ENCODE data around the gene MAML2. TPM values are rescaled to one million over a fixed set of nuclear protein-coding genes. Genes with fewer than 3 reads are reported as not detected.

MAML2 gene
- total and polyA plus RNA-seq, 2 of the 13 experiments (the other 11 are each of a cell fraction or from before 2014, with no cell fraction given), result 2.3 to 25.9 TPM

DNA sequence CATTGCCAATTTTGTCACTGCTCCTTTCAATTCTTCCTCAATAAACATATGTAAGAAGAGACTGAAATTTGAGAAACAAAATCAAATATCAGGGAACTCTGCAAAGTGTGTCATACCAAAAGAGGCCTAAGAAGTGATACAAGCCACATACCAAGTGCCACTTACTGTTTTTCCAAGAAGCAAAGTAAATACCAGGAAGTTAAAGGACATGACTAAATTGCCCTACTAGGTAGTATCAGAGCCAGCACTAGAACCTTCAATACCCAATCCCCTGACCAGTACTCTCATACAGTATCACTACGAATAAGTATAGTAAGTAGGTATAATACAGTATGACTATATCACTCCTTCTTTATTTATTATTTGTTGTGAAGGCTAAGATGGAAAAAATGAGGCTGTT lies 13.6 kb downstream of the MAML2 start (continued):
- no peak for TF ChIP-seq KLF13 (CRISPR knock-in tag; IDR thresholded peaks at IDR 0.05)

DNA sequence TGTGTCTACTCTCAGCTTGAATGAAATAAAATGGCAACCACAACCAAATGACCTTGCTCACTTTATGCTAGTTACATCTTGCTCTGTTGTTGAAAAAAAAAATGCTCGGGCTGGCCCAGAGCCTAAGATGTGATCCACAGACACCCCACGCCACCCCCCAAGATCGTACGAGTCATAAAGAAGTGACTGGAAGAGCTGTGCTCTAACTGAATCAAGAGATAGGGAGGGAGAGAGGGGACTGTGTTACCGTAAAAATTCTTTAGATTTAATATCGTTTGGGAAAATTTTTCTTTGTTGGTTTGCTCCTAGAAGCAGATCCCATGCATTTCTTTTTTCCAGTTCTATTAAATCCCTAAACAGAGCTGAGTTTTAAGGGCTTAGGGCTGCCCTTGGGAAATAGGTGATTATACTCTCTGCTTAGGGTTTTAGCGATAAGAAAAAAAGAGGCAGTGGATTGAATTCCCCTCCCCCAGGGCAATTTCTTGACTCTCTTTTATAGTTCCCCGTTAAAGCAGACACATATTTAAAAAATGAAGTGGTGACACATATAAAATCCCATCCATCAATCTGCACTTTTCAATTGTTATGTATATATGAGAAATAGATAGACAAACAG lies 14.5 kb downstream of the MAML2 start:
- Histone ChIP-seq H3K79me2 (ENCODE audit: insufficient read depth, low read length) (peaks cover 73% of the 10 kb centered on the region), H3K27me3 (ENCODE audit: control insufficient read depth in 1 of 2, insufficient read depth in 2 of 2, low read length in 2 of 2) (no peaks in the 10 kb centered on the region), H3K27ac (ENCODE audit: extremely low read length, insufficient read depth, low read length) (no peak overlapping the region), H3K36me3 (replicated peaks in 1 of 2; ENCODE audit: control insufficient read depth in 1 of 2, insufficient read depth in 2 of 2, low read length in 2 of 2) (peaks cover 1 to 13% of the 10 kb centered on the region in 2 experiments; a peak in 4 of 5 replicates), H3K4me1 (ENCODE audit: insufficient read depth, low read length) (peaks cover 63% of the 10 kb centered on the region), H3K4me2 (ENCODE audit: low read depth, low read length) (no peak overlapping the region), H4K20me1 (ENCODE audit: insufficient read depth, low read length) (peaks cover 22% of the 10 kb centered on the region; the same call in 1 of the 2 replicates), H3K4me3 (replicated peaks in 1 of 3; ENCODE audit: insufficient read depth in 1 of 3, low read depth in 2 of 3, low read length in 3 of 3) (no peak overlapping the region), H3K9ac (ENCODE audit: insufficient read depth, low read depth, low read length) (no peak overlapping the region), H2AFZ (ENCODE audit: low read length) (no peak overlapping the region), H3K9me3 (ENCODE audit: low read length) (no peaks in the 10 kb centered on the region)
- intact Hi-C loops (cut with micrococcal nuclease; ENCODE audit: unreplicated experiment), result no loop called here
- FAIRE-seq, result no peak
- ChIA-PET CTCF (ENCODE audit: low intra/inter-chr PET ratio, low total read pairs) (no interaction called here), POLR2A (no interaction called here)
- TF ChIP-seq, protein P1, sequence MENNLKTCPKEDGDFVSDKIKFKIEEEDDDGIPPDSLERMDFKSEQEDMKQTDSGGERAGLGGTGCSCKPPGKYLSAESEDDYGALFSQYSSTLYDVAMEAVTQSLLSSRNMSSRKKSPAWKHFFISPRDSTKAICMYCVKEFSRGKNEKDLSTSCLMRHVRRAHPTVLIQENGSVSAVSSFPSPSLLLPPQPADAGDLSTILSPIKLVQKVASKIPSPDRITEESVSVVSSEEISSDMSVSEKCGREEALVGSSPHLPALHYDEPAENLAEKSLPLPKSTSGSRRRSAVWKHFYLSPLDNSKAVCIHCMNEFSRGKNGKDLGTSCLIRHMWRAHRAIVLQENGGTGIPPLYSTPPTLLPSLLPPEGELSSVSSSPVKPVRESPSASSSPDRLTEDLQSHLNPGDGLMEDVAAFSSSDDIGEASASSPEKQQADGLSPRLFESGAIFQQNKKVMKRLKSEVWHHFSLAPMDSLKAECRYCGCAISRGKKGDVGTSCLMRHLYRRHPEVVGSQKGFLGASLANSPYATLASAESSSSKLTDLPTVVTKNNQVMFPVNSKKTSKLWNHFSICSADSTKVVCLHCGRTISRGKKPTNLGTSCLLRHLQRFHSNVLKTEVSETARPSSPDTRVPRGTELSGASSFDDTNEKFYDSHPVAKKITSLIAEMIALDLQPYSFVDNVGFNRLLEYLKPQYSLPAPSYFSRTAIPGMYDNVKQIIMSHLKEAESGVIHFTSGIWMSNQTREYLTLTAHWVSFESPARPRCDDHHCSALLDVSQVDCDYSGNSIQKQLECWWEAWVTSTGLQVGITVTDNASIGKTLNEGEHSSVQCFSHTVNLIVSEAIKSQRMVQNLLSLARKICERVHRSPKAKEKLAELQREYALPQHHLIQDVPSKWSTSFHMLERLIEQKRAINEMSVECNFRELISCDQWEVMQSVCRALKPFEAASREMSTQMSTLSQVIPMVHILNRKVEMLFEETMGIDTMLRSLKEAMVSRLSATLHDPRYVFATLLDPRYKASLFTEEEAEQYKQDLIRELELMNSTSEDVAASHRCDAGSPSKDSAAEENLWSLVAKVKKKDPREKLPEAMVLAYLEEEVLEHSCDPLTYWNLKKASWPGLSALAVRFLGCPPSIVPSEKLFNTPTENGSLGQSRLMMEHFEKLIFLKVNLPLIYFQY (CRISPR knock-in tag; IDR thresholded peaks at IDR 0.05; ENCODE audit: borderline replicate concordance), result no peak
- no peak for TF ChIP-seq KLF6 (CRISPR knock-in tag; IDR thresholded peaks at IDR 0.05)
- TF ChIP-seq MIER2 (CRISPR knock-in tag; IDR thresholded peaks at IDR 0.05), result no peak
- TF ChIP-seq ZNF644 (CRISPR knock-in tag; IDR thresholded peaks at IDR 0.05; ENCODE audit: low read depth), result no peak
- TF ChIP-seq TMF1 (CRISPR knock-in tag; IDR thresholded peaks at IDR 0.05; ENCODE audit: low read depth), result no peak
- TF ChIP-seq, protein P2, sequence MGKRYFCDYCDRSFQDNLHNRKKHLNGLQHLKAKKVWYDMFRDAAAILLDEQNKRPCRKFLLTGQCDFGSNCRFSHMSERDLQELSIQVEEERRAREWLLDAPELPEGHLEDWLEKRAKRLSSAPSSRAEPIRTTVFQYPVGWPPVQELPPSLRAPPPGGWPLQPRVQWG (CRISPR knock-in tag; IDR thresholded peaks at IDR 0.05; ENCODE audit: borderline replicate concordance, low read depth), result no peak
- TF ChIP-seq SYNCRIP (IDR thresholded peaks at IDR 0.05; ENCODE audit: insufficient read depth, low read depth, low read length), result no peak
- TF ChIP-seq REL (CRISPR knock-in tag; conservative IDR thresholded peaks at IDR 0.05), result no peak
- TF ChIP-seq, protein P3, sequence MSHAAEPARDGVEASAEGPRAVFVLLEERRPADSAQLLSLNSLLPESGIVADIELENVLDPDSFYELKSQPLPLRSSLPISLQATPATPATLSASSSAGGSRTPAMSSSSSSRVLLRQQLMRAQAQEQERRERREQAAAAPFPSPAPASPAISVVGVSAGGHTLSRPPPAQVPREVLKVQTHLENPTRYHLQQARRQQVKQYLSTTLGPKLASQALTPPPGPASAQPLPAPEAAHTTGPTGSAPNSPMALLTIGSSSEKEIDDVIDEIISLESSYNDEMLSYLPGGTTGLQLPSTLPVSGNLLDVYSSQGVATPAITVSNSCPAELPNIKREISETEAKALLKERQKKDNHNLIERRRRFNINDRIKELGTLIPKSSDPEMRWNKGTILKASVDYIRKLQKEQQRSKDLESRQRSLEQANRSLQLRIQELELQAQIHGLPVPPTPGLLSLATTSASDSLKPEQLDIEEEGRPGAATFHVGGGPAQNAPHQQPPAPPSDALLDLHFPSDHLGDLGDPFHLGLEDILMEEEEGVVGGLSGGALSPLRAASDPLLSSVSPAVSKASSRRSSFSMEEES (CRISPR knock-in tag; IDR thresholded peaks at IDR 0.05), result no peak
- TF ChIP-seq, protein P4, sequence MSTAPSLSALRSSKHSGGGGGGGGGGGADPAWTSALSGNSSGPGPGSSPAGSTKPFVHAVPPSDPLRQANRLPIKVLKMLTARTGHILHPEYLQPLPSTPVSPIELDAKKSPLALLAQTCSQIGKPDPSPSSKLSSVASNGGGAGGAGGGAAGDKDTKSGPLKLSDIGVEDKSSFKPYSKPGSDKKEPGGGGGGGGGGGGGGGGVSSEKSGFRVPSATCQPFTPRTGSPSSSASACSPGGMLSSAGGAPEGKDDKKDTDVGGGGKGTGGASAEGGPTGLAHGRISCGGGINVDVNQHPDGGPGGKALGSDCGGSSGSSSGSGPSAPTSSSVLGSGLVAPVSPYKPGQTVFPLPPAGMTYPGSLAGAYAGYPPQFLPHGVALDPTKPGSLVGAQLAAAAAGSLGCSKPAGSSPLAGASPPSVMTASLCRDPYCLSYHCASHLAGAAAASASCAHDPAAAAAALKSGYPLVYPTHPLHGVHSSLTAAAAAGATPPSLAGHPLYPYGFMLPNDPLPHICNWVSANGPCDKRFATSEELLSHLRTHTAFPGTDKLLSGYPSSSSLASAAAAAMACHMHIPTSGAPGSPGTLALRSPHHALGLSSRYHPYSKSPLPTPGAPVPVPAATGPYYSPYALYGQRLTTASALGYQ (CRISPR knock-in tag; IDR thresholded peaks at IDR 0.05), result no peak
- TF ChIP-seq, protein P5, sequence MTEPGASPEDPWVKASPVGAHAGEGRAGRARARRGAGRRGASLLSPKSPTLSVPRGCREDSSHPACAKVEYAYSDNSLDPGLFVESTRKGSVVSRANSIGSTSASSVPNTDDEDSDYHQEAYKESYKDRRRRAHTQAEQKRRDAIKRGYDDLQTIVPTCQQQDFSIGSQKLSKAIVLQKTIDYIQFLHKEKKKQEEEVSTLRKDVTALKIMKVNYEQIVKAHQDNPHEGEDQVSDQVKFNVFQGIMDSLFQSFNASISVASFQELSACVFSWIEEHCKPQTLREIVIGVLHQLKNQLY (CRISPR knock-in tag; IDR thresholded peaks at IDR 0.05), result no peak
- TF ChIP-seq ZNF816 (CRISPR knock-in tag; IDR thresholded peaks at IDR 0.05; ENCODE audit: borderline replicate concordance), result no peak
- no peak for TF ChIP-seq SKI (IDR thresholded peaks at IDR 0.05; ENCODE audit: partially characterized antibody)
- no peak for TF ChIP-seq PHF21A (CRISPR knock-in tag; IDR thresholded peaks at IDR 0.05)
- ATAC-seq, result no peak
- in situ Hi-C loops (cut with HindIII; ENCODE audit: extremely low pct_ligation_motif_present, low pct_unique_long_range_greater_than_20kb), result no loop called here
- BruUV-seq (replicated peaks), result no TSS peak
- no peak for DNase-seq (ENCODE audit: low spot score)
- 94% methylated on average over 8 of the region's 8 CpGs for WGBS (ENCODE audit: low lambda C conversion rate)
